Osteocyte (in vitro differentiated cells): ENCODE data around the gene HPRT1. TPM values are rescaled to one million over a fixed set of nuclear protein-coding genes. Genes with fewer than 3 reads are reported as not detected.

Source experiments
- DNase-seq: peaks from one replicate; pipeline ENCODE4 v3.0.0; 2021; ENCODE audit warnings: mixed read lengths; ENCODE audit not compliant: unreplicated experiment; ENCODE audit errors: extremely low spot score
- H3K27ac Mint-ChIP-seq: one replicate; pipeline ENCODE4 v1.8.0; 2021; ENCODE audit warnings: mild to moderate bottlenecking, mixed read lengths; ENCODE audit not compliant: unreplicated experiment
- H3K27me3 Mint-ChIP-seq: one replicate; pipeline ENCODE4 v1.8.0; 2021; ENCODE audit warnings: mixed read lengths; ENCODE audit not compliant: unreplicated experiment
- H3K36me3 Mint-ChIP-seq: one replicate; pipeline ENCODE4 v1.8.0; 2021; ENCODE audit warnings: mixed read lengths; ENCODE audit not compliant: unreplicated experiment
- H3K4me1 Mint-ChIP-seq: one replicate; pipeline ENCODE4 v1.8.0; 2021; ENCODE audit warnings: mixed read lengths; ENCODE audit not compliant: unreplicated experiment
- H3K4me3 Mint-ChIP-seq: one replicate; pipeline ENCODE4 v1.8.0; 2021; ENCODE audit warnings: mild to moderate bottlenecking, moderate library complexity, mixed read lengths; ENCODE audit not compliant: unreplicated experiment
- H3K9me3 Mint-ChIP-seq: one replicate; pipeline ENCODE4 v1.8.0; 2021; ENCODE audit warnings: mixed read lengths; ENCODE audit not compliant: unreplicated experiment
- total RNA-seq: library from RNA; stranded (reverse); gene quantifications from 2 replicates; pipeline ENCODE4 v1.2.1, GENCODE V29; 2021
- TF ChIP-seq, protein P1 (sequence below): fragments of 200-600 bp; sonication (generic); IDR thresholded peaks from 2 replicates; pipeline ENCODE4 v1.5.0; 2021; ENCODE audit warnings: antibody characterized with exemption, mild to moderate bottlenecking, moderate library complexity

HPRT1 gene
- total RNA-seq, 1 donor from 2014 or later = 18.2 TPM

DNA sequence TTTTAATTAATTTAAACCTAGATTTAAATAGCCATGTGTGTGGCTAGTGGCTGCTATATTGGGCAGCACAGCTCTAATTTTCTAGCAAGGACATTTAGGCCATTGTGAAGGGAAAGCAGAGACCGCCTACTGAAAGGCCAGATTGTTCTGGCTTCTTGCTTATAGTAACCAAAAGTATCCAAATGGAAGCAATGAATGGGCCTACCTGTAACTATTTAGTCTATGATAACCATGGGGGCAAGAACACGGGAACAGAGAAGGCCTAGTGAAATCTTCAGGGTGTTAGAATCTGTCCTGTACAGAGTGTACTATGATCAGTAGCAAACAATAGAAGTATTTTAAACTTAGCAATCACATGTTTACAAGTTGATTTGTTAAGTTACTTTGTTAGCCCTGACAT lies 16.5 kb upstream of the HPRT1 start:
- TF ChIP-seq, protein P1, sequence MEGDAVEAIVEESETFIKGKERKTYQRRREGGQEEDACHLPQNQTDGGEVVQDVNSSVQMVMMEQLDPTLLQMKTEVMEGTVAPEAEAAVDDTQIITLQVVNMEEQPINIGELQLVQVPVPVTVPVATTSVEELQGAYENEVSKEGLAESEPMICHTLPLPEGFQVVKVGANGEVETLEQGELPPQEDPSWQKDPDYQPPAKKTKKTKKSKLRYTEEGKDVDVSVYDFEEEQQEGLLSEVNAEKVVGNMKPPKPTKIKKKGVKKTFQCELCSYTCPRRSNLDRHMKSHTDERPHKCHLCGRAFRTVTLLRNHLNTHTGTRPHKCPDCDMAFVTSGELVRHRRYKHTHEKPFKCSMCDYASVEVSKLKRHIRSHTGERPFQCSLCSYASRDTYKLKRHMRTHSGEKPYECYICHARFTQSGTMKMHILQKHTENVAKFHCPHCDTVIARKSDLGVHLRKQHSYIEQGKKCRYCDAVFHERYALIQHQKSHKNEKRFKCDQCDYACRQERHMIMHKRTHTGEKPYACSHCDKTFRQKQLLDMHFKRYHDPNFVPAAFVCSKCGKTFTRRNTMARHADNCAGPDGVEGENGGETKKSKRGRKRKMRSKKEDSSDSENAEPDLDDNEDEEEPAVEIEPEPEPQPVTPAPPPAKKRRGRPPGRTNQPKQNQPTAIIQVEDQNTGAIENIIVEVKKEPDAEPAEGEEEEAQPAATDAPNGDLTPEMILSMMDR = no peak
- H3K27me3 Mint-ChIP-seq = no peaks in the 10 kb centered on the region
- no peaks in the 10 kb centered on the region for H3K4me1 Mint-ChIP-seq
- no peak for DNase-seq
- no peak overlapping the region for H3K27ac Mint-ChIP-seq
- no peaks in the 10 kb centered on the region for H3K9me3 Mint-ChIP-seq
- no peak overlapping the region for H3K4me3 Mint-ChIP-seq
- H3K36me3 Mint-ChIP-seq = peaks cover 2% of the 10 kb centered on the region

DNA sequence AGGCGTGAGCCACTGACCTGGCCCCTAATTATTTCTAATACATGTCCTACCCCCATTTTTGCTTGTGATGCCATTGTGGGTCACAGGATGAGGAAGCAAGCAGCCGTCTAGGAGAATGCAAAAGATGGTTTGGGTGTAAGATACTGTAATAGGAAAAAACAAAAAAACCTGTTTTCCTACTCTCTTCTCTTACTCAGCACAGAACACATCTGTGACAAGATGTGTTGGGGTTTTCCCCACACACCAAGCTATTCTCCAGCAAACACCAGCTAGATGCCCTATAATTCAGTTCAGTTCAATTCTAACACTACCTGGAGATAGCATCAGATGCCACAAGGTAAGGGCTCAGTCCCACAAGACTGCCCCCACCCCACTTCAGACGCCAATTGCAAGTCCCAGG lies 15.3 kb upstream of the HPRT1 start:
- no peaks in the 10 kb centered on the region for H3K4me1 Mint-ChIP-seq
- DNase-seq = no peak
- H3K36me3 Mint-ChIP-seq = no peaks in the 10 kb centered on the region
- no peak overlapping the region for H3K27ac Mint-ChIP-seq
- TF ChIP-seq, protein P1 = no peak
- H3K4me3 Mint-ChIP-seq = no peak overlapping the region
- no peaks in the 10 kb centered on the region for H3K9me3 Mint-ChIP-seq
- H3K27me3 Mint-ChIP-seq = no peaks in the 10 kb centered on the region

DNA sequence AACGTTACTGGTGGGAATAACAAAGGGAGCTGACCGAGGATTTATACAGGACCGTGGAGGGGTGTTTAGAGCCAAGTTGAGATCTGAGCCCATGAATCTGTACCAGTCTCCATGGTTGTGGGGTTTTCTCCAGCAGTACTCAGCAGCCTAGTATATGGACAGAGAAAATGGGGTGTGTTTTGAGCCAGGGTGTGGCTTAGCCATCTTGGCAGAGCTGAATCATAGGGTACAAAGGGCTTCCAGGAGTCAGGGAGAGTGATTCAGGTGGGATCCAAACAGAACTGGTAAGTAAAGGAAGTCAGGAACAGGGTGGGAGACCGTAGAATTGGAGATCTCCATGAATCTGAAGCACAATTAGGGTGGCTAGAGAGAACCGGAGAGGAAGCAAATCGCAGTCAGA lies 7.4 kb upstream of the HPRT1 start:
- Mint-ChIP-seq H3K27me3 (no peaks in the 10 kb centered on the region), H3K4me1 (no peaks in the 10 kb centered on the region), H3K4me3 (no peak overlapping the region), H3K36me3 (no peaks in the 10 kb centered on the region), H3K9me3 (no peaks in the 10 kb centered on the region), H3K27ac (no peak overlapping the region)
- DNase-seq = no peak
- TF ChIP-seq, protein P1 = no peak

DNA sequence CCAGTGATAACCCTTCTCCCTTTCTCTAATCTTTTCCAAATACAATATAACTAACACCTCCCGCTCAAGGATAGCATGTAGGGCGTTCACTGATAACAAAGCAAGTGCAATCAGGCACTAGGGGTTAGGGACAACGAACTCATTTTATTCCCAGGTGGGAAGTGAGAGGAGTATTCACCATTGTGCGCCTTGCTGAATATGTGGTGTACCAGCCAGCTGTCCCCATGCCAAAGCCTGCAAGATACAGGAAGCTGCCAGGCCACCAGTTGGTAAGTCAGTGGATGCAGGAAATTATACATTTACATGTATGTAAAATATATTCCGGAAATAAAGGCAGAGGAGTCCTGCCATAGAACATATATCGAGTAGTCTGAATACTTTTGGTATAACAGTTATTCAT lies 6.3 kb upstream of the HPRT1 start:
- Mint-ChIP-seq H3K27me3 (no peaks in the 10 kb centered on the region), H3K27ac (no peak overlapping the region), H3K4me3 (no peak overlapping the region), H3K36me3 (no peaks in the 10 kb centered on the region), H3K4me1 (no peaks in the 10 kb centered on the region), H3K9me3 (no peaks in the 10 kb centered on the region)
- DNase-seq = no peak
- TF ChIP-seq, protein P1 = no peak

DNA sequence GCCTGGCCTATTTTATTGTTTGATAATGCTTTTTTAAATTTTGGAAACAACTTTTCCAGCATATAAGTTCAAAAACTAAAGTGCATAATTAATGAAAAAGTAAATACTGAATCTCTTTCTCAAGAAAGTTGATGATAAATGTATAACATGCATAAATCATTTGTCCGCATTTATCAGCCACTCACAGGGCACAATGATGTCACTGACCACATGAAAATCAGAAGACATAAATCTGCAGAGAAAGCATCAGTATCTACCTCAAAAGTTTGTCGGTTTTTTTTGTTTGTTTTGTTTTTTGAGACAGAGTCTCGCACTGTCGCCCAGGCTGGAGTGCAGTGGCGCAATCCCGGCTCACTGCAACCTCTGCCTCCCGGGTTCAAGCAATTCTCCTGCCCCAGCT lies 5.5 kb upstream of the HPRT1 start:
- Mint-ChIP-seq H3K36me3 (no peaks in the 10 kb centered on the region), H3K4me1 (no peaks in the 10 kb centered on the region), H3K4me3 (no peak overlapping the region), H3K9me3 (no peaks in the 10 kb centered on the region), H3K27ac (no peak overlapping the region), H3K27me3 (no peaks in the 10 kb centered on the region)
- TF ChIP-seq, protein P1 = no peak
- DNase-seq = no peak
